ENCODE measurements around the gene RNF11. TPM values are rescaled to one million over a fixed set of nuclear protein-coding genes. Genes with fewer than 3 reads are reported as not detected.

The RNF11 gene
- total RNA-seq, 1 experiment from 2014 or later: 55.8 TPM

GRCh38 chr1:51247022-51247421 lies 10.9 kb downstream of the RNF11 start:
- H3K79me2 ChIP-seq (ENCODE audit: insufficient read depth, low read length): peaks cover 9% of the 10 kb centered on the region; the same call in 1 of the 2 replicates
- no peaks in the 10 kb centered on the region for H3K27me3 ChIP-seq (ENCODE audit: insufficient read depth, low read length)
- H3K56ac ChIP-seq (ENCODE audit: insufficient read length, low read depth, low read length): no peak overlapping the region
- H3K23ac ChIP-seq (ENCODE audit: insufficient read length, low read depth, low read length): no peak overlapping the region
- no peak overlapping the region for H2AK5ac ChIP-seq (ENCODE audit: insufficient read length, low read length)
- H4K8ac ChIP-seq (replicated peaks; ENCODE audit: insufficient read length, low read depth, low read length): no peak overlapping the region
- H3K4ac ChIP-seq (ENCODE audit: low read depth, low read length): no peak overlapping the region
- no peak overlapping the region for H2BK120ac ChIP-seq (ENCODE audit: low read depth, low read length, poor library complexity, severe bottlenecking)
- H2AFZ ChIP-seq (ENCODE audit: low read length): no peak overlapping the region
- no peaks in the 10 kb centered on the region; the same call in 1 of the 2 replicates for H3K4me1 ChIP-seq (ENCODE audit: insufficient read depth, low read length)
- H2BK20ac ChIP-seq (ENCODE audit: low read depth, low read length, poor library complexity, severe bottlenecking): no peak overlapping the region
- no peak overlapping the region for H3K14ac ChIP-seq (ENCODE audit: insufficient read depth, low read length)
- H3K18ac ChIP-seq (ENCODE audit: insufficient read length, low read depth, low read length): no peak overlapping the region
- Mint-ChIP-seq H3K27ac (peak overlapping the region in 1 of 3 experiments; percentile 2; a peak in 1 of 7 replicates), H3K4me1 (peaks cover 2 to 9% of the 10 kb centered on the region in 2 experiments; a peak in 2 of 4 replicates), H3K36me3 (ENCODE audit: insufficient read depth in 1 of 3, low read depth in 3 of 3) (peaks cover 1 to 9% (median 3%) of the 10 kb centered on the region in 3 experiments; a peak in 2 of 7 replicates), H3K4me3 (no peak overlapping the region), H3K9me3 (no peaks in the 10 kb centered on the region), H3K27me3 (ENCODE audit: low read depth) (no peaks in the 10 kb centered on the region)
- H3K9ac ChIP-seq (ENCODE audit: extremely low read depth, insufficient read length, low read length): no peak overlapping the region
- no peak overlapping the region for H2BK12ac ChIP-seq (ENCODE audit: insufficient read length, low read depth, low read length)
- no peak overlapping the region for H4K91ac ChIP-seq (ENCODE audit: insufficient read length, low read depth, low read length)
- H3K79me1 ChIP-seq (ENCODE audit: insufficient read depth, low read depth, low read length, poor library complexity, severe bottlenecking): no peaks in the 10 kb centered on the region
- no peaks in the 10 kb centered on the region for H3K23me2 ChIP-seq (ENCODE audit: insufficient read length, low read depth, low read length, poor library complexity, severe bottlenecking)
- no peak overlapping the region for H3K27ac ChIP-seq (ENCODE audit: insufficient read length, low read depth, low read length)
- WGBS (ENCODE audit: extremely low coverage, insufficient read length, low lambda C conversion rate): no CpG with 5 or more reads among the region's 2 CpGs
- H3K9me3 ChIP-seq (ENCODE audit: control insufficient read depth, low read depth, low read length): no peaks in the 10 kb centered on the region
- TF ChIP-seq CTCF (conservative IDR thresholded peaks at IDR 0.05): no peak
- H2BK5ac ChIP-seq (ENCODE audit: insufficient read length, low read length): no peak overlapping the region
- no peaks in the 10 kb centered on the region for H4K20me1 ChIP-seq (ENCODE audit: control insufficient read depth, insufficient read depth, insufficient read length)
- H4K5ac ChIP-seq (ENCODE audit: insufficient read length, low read depth, low read length): no peak overlapping the region
- no peak for DNase-seq
- H3T11ph ChIP-seq (ENCODE audit: low read length): no peak overlapping the region
- H2BK15ac ChIP-seq (ENCODE audit: low read depth, low read length): no peak overlapping the region
- H3K4me2 ChIP-seq (ENCODE audit: insufficient read depth, insufficient read length, low read length): no peak overlapping the region

Measured in H9 (cell line).